Activated CD8-positive, alpha-beta memory T cell treated with anti-CD3 and anti-CD28 coated beads, Interleukin-2, amount 50 U/mL, for 24 hours (primary cell): ENCODE data around the gene FDXR.
"Not testable (repeated sequence)": the region's sequence is repeated elsewhere in the genome, so short reads cannot be mapped to it uniquely, and the experiment has no call there.

Source experiments
- DNase-seq: peaks from one replicate; pipeline ENCODE4 v3.0.0-alpha.2; 2020; ENCODE audit errors: extremely low read depth

The FDXR gene

DNA sequence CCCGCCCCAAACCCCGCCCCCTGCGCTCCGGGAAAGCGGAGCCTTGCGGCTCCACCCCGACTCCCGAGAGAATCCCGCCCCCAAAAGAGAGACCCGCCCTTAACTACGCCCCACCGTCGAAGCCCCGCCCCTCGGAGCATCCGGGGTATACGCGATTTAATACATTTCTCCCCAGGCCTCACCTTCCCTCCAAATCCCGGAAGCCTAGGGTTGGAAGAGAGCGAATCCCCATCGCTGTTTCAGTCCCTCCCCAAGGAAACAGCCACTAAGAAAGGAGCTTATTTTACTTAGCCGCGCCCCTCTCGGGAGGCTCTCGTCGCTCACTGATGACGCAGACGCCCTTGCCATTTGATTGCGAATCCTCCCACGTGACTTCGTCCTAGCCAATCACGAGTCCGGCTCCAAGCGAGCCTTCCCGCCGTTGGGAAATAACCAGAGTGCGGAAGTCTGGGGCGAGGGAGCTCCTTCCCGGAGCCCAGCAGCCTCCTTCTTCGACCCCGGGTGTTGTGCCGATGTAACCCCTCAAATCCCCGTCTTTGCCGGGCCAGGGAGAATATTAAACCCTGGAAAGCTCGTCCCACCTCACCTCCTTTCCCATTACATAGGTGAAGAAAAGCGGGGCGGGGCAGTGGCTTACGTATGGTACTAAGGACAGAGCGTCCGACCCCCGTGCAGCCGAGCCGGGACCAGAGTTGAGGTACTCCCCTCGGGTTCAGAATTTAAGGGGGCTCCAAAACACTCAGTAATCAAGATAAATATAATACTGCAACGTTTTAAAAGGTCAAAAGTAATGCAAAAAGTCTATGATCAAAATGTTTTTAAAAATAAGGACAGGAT lies 461 bp upstream of the FDXR start:
- DNase-seq = peak; percentile 98

DNA sequence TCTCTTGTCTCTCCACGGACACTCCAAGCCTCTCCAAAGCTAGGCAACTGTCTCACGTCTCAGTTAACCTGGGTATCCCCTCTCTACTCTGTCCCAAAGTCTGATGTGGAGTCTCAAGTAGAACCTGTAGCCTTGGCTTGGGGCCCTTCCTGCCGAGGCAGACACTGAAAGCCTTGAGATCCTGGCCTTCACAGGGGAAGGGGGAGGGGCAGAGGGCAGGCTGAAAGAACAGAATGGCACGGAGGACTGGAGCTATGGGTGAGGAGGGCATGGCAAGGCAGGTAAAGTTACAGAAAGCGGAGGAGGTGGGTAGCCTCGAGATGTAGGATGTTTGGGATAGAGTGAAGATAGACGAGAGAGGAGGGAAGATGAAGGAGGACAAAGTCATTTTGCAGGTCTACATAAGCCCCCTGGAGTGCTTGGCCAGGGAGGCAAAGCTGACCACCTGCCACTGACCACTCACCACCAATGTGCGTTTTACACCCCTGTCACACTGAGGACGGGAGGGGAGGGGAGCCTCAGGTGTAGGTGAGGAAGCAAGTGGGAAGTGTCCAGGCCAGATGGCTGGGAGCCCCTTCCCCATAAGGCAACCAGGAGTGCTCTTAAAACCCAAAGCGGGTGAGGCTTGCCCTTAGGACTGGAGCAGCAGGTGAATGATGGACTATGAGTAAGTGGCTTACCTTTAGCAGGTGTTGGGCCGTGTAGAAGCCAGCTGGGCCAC lies 1.3 kb downstream of the FDXR start:
- no peak for DNase-seq

- DNase-seq = no peak
These were observed 2.3 kb downstream of the FDXR start for GRCh38 chr17:74870512-74870911.

DNA sequence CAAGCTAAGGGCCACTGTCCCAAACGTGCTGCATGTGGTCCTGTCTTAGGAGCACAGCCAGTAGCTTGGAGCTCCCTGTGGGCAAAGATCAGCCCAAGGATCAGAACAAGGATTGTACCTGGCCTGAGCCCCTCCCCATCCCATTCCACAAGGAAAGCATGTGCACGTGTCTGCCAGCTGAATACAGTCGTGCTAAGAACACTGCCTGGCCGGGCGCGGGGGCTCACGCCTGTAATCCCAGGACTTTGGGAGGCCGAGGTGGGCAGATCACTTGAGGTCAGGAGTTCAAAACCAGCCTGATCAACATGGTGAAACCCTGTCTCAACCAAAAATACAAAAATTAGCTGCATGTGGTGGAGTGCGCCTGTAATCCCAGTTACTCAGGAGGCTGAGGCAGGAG lies 2.8 kb downstream of the FDXR start:
- not testable (repeated sequence) for DNase-seq

DNA sequence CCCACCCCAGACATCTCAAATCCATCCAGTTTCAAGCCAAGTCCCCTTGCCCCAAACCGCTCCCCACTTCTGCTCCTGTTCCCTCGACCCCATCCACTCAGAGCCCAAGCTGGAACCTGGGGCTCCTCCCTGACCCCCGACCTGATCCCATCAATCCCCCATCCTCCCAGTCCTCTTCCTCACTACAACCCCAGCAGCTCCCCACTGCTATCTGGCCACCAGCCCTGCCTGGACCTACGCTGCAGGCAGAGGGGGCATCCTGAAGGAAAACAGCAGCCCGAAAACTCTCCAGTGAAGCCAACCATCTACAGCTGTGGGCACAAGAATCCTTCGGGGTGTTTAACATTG lies 3.9 kb downstream of the FDXR start:
- no peak for DNase-seq

- no peak for DNase-seq
These were observed 4.4 kb downstream of the FDXR start for GRCh38 chr17:74868251-74868907.

GRCh38 chr17:74866198-74866835 lies 6.5 kb downstream of the FDXR start:
- DNase-seq = no peak

DNA sequence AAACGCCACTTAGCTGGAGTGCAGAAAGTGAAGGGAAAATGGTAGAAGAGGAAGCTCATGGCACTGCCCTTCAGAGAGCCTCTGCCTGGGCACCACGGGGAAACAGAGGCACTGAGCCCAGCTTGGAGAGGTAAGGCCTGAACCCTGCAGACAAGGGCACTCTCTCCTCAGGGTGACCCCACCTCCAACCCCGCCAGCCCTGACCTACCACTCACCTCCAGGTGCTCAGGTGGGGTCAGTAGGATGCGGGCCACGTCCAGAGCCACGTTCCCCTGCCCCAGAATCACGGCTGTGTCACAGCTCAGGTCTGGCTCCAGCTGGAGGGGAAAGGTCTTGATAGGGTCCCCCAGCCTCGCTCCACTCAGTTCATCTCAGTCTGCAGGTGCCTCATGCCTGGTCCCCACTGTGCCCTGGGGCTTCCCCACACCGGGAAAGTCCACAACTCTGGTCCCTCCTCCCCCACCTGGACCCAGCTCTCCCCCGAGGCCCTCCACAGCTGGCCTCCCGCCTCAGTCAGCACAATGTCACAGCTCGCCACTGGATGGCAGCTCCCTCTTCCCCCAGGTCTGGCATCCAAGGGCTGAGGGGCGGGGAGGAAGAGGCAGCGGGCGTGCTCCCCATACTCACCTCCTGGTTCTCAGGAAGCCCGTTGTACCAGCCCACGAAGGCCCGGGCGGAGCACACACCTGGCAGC lies 7.1 kb downstream of the FDXR start:
- DNase-seq = no peak

GRCh38 chr17:74864866-74865395 lies 7.9 kb downstream of the FDXR start:
- DNase-seq = peak; percentile 39

DNA sequence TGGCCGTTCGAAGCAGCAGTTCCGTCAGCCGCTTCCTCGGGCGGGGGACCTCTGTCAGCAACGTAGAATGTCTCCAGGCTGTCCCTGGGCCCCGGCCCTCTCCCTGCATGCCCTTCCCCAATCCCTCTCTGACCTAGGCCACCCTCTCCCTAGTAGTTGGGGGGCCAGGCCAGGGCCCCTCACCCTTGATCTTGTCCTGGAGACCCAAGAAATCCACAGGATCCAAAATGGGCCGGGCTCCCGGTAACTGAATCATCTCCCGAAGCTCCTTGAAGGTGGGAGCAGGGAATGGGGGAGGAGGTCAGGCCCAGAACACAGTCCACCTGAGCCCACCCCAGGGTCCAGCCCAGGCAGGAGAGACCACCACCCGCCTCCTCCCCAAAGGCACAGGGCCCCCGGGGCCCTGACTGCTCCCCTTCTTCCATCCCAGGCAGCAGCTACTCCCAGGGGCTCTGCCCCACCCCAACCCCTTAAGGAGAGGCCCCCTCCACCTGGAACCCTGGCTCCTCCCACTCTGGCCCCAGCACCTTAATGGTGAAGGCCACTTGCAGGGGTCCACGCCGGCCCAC lies 8.4 kb downstream of the FDXR start:
- DNase-seq = no peak

DNA sequence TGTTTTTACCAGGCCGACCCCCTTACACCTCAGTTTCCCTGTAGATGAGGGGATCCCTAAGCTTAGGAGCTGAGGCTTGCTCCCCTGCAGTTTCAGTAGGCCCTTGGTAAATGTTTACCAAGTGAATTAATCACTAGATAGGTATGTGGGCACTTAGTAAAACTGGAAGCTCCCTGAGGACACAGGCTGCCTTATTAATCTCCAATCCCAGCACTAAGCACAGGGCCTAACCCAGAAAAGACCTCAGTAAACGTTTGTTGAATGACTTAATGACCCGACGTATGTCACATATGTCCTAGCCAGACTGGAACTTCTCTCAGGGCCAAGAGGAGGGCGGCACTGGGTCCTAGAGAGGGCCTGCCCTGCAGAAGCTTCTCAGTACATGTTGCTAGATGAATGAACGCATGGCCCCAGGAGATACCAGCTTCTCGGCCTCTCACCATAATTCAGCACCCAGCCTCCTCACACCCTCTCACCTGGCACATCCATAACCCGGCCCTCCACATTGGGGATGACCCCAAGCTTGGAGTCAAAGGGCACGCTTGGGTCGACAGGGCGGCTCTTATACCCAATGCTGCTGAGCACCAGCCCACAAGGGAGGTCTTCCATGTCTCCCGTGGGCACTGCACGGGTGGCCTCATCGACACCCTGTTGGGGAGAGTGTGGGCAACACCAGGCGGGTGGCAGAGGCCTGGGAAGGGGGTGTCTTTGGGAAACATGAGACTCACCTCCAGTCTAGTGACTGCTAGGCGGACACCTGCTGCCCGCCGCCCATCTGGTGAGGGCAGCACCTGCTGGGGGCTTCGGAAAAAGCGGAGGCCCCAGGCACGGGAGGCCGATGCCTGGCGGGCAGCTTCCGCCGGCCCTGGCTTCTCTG lies 9.1 kb downstream of the FDXR start:
- no peak for DNase-seq

GRCh38 chr17:74862919-74863318 lies 9.9 kb downstream of the FDXR start:
- DNase-seq = no peak

GRCh38 chr17:74862108-74862901 lies 10.5 kb downstream of the FDXR start:
- peak; percentile 39 for DNase-seq

DNA sequence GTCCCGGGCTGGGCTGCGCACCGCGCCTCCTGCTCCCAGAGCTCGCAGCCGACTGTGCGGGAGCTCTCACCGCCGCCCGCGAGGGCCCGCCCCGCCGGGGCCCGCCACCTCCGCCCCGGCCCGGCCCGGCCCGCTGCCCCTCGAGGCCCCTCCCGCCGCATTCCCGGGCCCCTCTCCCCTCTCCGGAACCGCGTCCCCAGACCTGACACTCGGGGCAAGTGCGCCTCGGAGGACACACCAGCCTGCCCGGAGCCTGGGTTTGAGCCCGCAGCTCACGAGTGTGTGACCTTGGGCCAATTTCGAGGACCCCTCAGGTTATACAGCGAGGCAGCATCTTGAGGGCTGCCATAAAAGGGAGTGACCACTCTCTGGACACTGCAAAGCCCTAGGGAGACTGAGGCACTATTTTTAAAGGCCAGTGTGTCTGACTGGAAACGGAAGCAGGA lies 11.1 kb downstream of the FDXR start:
- DNase-seq = no peak

GRCh38 chr17:74860872-74861661 lies 11.7 kb downstream of the FDXR start:
- no peak for DNase-seq

DNA sequence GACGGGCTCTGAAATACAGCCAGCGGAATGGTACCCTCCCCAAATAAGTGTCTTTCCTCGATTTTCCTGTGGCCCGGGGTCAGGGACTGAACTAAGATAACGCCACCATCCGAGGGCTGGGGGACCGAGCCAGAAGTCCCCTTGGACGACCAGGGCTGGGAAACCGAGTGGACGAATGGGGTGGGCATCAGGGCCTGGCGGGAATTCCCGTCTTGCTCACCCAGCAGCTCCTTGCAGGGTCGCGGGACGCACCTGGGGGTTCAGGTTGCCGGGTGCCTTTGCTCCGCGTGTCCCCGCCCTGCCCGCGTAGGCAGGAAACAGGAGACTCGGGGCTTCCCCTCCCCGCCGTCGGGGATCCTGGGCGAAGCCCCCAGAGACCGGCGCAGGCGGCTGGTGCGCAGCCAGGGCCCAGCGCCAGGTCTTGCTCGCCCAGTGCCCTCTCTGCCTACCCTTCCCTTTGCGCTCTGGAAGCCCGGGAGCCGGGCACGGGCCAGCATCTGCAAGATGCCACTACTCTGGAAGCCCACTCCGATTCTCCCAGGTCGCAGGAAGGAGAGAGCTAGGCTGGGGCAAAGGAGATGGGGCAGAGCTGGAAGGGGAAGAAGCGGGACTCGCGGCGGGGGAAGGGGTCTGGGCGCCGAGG lies 12.4 kb downstream of the FDXR start:
- no peak for DNase-seq

DNA sequence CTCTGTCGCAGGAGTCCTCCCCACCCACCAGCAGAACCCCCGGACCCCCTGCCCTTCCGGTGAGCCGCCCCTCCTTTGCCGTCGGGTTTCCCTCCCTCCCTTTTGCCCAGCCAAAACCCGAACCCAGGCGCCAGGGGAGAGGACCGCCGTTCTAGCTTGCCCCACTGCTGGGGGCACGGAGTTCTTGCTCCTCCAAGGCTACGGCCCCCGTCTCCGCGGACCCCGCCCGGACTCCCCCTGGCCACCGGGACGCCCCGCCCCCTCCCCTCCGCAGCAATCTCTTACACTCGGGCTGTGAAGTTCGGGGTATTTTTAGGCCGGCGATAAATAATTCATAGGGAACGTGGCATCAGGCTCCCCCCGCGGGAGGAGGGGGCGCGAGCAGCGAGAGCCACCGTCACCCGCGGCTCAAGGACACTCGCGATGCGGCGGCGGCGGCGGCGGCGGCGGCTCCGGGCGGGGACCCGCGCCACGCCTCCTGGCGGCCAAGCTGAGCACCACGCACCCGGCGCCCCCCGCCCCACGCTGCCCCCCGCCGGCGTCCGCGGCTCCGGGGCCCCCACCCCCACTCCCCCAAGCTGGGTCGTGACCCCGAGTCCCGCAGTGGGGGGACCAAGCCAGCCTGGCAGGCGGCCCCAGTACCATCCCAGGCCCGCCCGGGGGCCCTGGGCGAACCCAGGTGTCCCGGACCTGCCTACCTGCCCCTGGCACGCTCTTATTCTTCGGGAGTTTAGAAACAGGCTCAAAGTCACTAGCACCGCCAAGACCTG lies 13.2 kb downstream of the FDXR start, which contains the start of gene GRIN2C:
Gene GRIN2C (minus strand): TSS at position 427 of the 770 bp plus-strand sequence. CDS start 4,793 bp downstream, outside the sequence.
- no peak for DNase-seq
